Measurements from ENCODE around the gene DNAJC25. TPM values are rescaled to one million over a fixed set of nuclear protein-coding genes. Genes with fewer than 3 reads are reported as not detected.

DNAJC25 gene
- 2.1 and 3.4 TPM in 2 replicates for total RNA-seq

DNA sequence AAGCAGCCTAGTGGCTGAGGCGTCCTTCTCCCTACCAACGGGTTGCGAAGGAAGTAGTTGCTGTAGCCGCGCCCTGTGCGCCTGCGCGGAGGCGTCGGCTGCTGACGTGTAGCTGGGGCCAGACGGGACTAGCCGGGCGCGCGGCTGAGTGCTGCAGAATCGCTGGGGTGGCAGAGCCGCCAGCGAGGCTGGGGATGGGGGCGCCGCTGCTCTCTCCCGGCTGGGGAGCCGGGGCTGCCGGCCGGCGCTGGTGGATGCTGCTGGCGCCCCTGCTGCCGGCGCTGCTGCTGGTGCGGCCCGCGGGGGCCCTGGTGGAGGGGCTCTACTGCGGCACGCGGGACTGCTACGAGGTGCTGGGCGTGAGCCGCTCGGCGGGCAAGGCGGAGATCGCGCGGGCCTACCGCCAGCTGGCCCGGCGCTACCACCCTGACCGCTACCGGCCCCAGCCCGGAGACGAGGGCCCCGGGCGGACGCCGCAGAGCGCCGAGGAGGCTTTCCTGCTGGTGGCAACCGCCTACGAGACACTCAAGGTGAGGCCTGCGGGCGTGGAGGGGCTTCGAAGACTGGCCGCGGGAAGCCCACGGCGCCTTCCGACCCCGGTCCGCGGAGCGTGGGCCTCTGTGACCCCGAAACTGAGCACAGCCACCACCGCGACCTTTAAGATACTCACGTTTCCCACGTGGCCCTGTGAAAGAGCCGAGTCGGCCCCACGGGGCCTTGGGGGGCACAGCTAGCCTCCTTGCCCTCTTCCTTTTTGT is at the start of gene DNAJC25:
Gene DNAJC25, plus strand, starts transcription at position 121 of the 758 bp plus-strand sequence. Its CDS starts 74 bp downstream, at position 195.

GRCh38 chr9:111599092-111599954 is 31.8 kb upstream of the DNAJC25 start, which contains the start of gene PTGR1:
TSS of gene PTGR1 (minus strand) at chr9:111599647. CDS start at chr9:111597422, 2,225 bp downstream.

DNA sequence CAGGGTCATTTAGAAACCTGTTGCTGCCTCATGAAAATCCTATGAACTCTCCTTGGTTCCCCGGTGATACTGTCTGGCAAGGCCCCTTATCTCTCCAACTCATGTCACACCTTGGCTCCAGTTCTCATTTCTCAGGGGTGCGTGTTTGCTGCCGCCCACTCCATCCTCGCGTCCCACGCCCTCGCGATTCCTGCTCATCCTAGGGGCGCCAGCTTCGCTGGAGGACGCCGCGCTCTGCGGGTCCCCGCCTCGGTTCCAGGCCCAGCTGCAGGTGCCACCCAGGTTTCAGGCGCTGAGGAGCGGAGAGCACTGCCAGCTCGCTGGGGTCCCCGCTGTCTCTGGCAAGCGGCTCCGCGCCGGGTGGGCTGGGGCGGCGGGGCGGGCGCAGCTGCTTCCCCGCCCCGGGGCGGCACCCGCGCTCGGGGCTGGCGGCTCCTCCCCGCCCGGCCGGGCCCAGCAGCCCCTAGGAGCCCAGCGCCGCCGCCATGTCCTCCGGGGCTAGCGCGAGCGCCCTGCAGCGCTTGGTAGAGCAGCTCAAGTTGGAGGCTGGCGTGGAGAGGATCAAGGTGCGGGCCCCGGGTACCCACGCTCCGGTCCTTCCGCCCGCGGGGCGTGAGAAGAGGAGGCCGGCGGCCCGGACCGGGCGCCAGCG is 30.1 kb downstream of the DNAJC25 start, which contains the start of gene GNG10:
Gene GNG10, plus strand, starts transcription at position 456 of the 652 bp plus-strand sequence. Its CDS starts 30 bp downstream, at position 486.

Other genes with a start within 250 kb of the DNAJC25 start
- 76.4 and 120 TPM in 2 replicates for gene ECPAS, start 147.0 kb upstream of the DNAJC25 start, total RNA-seq
- 0.81 and 2.1 TPM in 2 replicates for gene ZNF483, start 106.2 kb upstream of the DNAJC25 start, total RNA-seq
- 15.9 and 31.4 TPM in 2 replicates for gene PTGR1, start 31.7 kb upstream of the DNAJC25 start, total RNA-seq
- gene GNG10, start 30.3 kb downstream of the DNAJC25 start, total RNA-seq: 33.3 and 50.2 TPM in 2 replicates
- gene SHOC1, start 163.6 kb downstream of the DNAJC25 start, total RNA-seq: not detected in 2 replicates